ENCODE results near the gene PPM1D.
A peak's percentile ranks its signal among the peaks of the same experiment; 100 is the strongest.
"Not testable (repeated sequence)": the region's sequence is repeated elsewhere in the genome, so short reads cannot be mapped to it uniquely, and the experiment has no call there.

The PPM1D gene

DNA sequence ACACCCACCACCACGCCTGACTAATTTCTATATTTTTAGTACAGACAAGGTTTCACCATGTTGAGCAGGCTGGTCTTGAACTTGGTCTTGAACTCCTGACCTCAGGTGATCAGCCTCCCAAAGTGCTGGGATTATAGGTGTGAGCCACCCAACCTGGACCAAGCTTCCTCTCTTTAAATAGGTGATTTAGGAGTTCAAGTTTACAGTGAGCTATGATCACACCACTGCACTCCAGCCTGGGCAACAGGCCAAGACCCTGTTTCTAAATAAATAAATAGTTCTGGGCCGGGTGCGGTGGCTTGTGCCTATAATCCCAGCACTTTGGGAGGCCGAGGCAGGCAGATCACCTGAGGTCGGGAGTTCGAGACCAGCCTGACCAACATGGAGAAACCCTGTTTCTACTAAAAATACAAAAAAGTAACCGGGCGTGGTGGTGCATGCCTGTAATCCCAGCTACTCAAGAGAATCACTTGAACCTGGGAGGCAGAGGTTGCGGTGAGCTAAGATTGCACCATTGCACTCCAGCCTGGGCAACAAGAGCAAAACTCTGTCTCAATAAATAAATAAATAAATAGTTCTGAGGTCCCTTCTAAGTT is 6.5 kb upstream of the PPM1D start:
- not testable (repeated sequence) for DNase-seq (ENCODE audit: low read depth in 2 of 2)

DNA sequence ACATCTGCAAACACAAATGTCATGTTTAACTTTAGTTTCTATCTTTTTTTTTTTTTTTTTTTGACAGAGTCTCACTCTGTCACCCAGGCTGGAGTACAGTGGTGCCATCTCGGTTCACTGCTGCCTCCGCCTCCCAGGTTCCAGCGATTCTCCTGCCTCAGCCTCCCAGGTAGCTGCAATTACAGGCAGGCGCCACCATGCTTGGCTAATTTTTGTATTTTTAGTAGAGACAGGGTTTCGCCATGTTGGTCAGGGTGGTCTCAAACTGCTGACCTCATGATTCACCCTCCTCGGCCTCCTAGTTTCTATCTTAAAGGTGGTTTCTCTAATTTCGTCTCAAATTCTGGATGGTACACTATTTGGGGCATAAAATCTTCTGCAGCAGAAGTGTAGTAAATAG is 5.8 kb upstream of the PPM1D start:
- DNase-seq (ENCODE audit: low read depth in 2 of 2): not testable (repeated sequence)

DNA sequence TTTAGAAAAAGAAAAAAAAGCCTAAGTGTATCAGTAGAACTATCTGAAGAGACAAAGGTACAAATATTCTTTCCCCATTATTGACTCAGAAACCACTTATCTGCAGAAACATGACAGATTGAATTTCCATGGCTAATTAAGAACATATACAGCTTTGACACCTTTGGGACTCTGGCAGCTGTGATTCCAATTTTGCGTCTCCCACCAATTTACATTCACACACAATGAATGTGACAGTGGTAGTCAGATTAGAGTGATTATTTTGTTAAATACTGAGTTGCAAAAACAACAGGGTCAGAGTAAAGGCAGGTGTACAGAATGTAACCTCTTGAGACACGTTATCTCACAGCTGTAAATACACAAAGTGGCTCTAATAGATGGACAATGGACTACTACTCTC is 5.3 kb upstream of the PPM1D start:
- no peak for DNase-seq (ENCODE audit: low read depth in 2 of 2)

DNA sequence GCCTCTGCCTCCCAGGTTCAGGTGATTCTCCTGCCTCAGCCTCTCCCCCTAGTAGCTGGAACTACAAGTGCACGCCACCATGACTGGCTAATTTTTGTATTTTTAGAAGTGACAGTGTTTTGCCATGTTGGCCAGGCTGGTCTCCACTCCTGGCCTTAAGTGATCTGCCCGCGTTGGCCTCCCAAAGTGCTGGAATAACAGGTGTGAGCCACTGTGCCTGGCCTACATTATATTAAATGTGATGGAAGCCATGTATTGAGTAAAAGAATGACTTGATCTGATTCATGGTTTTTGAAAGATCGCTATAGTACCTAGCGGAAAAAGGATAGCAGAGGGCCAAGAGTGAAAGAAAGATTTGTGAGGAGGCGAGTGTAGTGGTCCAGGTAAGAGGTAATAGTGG is 2.7 kb upstream of the PPM1D start:
- DNase-seq (ENCODE audit: low read depth in 2 of 2): no peak

DNA sequence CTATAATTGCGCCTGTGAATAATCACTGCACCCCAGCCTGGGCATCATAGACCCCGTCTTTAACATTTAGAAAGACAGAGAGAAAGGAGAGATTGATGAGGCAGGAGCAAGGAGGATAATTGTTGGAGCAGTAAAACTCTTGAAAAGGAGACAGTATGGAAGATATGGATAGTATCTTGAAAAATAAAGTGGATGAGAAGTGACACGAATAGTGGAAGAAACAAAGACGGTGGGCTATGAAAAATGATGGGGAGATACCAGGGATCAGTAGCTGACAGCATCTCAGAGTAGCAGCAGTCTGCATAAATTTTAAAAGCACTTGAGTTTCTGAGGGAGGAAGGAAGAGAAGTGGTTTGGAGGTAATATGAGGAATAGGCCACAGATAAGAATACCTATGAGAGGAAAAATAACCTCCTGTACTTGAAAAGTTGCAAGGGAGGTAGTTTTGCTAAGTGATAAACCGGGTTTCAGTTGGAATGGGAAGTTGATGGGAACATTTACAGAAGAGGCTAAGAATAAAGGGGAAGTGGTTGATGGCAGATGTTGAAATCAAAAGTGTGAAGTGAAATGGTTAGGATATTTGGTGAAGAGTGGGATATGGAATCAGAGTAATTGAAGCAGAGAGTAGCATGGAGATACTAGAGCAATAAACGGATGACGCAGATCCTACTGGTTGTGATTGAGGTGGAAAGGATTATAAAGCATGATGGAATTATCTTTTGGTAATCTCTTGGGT is 1.8 kb upstream of the PPM1D start:
- DNase-seq (ENCODE audit: low read depth in 2 of 2): no peak

DNA sequence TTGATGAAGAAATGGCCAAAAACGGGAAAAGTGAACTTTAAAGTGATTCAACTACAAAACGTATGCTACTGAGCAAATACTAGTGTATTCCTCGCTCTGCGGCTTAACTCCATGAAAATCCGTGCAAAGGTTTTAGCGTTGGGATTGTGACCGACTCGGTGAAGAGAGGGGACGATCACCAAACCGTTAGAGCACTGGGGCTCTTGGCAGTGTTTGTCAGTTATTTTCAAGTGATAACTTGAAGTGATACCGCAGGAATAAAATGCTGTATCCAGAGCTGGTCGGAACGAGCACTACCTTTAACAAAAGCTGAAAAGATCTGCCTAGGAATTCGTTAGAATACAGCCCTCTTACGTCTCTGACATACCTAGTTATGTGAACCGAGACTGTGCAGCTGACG is 773 bp upstream of the PPM1D start:
- no peak for DNase-seq (ENCODE audit: low read depth in 2 of 2)

DNA sequence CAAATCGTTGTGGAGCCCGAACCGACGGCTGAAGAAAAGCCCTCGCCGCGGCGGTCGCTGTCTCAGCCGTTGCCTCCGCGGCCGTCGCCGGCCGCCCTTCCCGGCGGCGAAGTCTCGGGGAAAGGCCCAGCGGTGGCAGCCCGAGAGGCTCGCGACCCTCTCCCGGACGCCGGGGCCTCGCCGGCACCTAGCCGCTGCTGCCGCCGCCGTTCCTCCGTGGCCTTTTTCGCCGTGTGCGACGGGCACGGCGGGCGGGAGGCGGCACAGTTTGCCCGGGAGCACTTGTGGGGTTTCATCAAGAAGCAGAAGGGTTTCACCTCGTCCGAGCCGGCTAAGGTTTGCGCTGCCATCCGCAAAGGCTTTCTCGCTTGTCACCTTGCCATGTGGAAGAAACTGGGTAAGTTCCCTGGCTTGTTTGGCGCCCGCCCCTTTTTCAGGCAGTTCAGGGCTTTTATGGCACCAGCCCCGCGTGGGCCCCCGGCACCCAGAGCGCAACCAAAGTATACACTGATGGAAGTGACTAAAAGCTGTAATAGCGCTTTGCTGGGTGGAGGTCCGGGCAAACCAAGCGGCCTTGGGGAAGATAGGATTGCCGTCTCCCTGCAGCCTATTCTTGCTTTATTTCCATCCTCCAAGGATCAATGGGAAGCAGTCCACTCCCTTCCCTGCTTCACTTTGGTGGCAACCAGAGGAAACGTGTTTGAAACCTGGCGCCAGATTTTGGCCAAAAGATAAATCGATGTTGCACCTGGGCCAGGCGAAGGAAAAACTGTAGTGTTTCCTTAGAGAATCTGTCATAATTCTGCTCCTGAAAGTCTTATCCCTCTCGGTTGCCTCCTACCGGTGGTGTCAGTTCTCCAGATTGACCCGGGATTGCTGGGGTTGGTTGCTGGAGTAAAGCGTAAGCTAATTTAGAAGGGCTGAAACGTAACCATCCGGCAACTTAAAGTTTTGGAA is 775 bp downstream of the PPM1D start:
- peak in 1 of 2 donors; percentile 37 for DNase-seq (ENCODE audit: low read depth in 2 of 2)

DNA sequence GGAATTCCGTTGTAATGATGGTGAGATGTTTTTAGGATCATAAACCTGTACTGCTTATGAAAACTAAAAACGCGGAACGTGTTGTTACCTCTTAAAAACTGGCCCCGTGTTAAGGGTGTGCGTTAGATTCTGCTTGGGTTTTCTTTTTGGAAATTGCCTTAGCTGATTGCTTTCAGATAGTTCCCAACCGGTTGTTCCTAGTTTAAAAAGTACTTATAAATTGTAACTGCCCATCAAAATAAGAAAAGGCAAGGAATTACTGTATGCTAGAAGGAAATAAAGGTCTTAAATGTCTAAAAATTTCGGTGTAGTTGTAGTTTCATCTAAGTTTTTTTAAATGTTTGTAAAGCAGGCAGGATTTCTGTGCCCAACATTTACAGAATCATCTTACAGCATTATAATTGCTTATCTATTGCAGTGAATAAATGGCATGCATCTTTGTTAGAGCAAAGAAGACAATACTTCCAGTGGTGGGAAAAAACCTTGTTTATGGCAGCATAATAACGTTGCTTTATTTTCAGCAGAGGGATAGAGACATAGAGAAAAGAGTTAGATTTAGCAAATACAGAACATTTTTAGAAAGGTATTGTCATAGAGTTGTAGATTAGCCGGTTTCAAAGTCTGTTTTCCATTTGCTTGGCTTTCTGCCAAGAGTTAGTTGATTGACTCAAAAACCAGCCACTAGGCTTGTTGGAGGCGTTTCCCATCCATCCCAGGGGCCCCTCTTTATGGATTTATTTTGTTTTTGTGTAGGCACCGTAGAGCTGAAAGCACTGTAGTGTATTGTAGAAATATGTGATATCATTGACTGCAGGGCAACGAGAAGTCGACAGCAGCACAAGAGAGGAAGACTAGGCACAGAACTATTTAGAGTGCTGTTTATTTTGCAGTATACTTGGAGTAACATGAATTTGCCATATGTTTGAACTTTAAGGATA is 1.7 kb downstream of the PPM1D start:
- peak in 1 of 2 donors; percentile 10 for DNase-seq (ENCODE audit: low read depth in 2 of 2)

DNA sequence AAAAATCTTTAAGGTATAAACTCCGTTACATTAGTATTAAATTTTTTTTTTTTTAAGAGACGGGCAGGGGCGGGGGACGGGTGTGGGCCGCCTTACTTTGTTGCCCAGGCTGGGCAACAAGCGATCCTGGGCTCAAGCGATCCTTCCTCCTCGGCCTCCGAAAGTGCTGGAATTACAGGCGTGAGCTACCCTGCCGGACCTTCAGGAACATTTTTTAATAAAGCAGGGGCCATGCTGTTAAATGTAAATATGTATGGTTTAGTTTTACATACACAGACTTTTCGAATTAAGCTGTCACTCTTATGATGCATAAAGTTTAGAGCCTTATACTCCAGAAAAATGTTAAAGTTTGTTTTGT is 2.4 kb downstream of the PPM1D start:
- DNase-seq (ENCODE audit: low read depth in 2 of 2): no peak

DNA sequence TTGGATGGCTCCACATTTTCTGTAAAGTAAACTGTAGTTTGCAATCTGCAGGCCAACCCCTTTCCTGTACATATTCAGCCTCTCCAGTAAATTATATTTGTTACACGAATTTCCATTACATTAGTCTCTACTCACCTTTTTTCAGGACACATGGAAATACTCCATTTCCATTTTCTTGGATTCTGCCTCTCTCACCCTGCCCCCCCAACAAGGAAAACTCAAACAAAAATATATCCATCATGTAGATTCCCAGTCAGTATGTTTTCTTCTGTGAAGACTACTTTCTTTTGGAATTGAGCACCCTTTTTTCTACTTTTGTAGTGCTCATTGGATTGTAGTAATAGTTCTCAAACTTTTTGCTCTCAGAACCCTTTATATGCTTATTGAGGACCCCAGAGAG is 2.9 kb downstream of the PPM1D start:
- no peak for DNase-seq (ENCODE audit: low read depth in 2 of 2)

DNA sequence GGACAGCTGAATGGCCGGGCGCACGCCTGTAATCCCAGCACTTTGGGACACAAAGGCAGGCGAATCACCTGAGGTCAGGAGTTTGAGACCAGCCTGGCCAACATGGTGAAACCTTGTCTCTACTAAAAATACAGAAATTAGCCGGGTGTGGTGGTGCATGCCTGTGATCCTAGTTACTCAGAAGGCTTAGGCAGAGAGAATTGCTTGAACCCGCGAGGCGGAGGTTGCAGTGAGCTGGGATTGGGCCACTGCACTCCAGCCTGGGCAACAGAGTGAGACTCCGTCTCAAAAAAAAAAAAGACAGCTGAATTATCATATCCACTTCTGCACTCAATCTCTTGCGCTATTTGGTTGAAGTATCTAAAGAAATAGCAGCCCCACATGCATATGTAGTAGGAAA is 3.5 kb downstream of the PPM1D start:
- DNase-seq (ENCODE audit: low read depth in 2 of 2): not testable (repeated sequence)

DNA sequence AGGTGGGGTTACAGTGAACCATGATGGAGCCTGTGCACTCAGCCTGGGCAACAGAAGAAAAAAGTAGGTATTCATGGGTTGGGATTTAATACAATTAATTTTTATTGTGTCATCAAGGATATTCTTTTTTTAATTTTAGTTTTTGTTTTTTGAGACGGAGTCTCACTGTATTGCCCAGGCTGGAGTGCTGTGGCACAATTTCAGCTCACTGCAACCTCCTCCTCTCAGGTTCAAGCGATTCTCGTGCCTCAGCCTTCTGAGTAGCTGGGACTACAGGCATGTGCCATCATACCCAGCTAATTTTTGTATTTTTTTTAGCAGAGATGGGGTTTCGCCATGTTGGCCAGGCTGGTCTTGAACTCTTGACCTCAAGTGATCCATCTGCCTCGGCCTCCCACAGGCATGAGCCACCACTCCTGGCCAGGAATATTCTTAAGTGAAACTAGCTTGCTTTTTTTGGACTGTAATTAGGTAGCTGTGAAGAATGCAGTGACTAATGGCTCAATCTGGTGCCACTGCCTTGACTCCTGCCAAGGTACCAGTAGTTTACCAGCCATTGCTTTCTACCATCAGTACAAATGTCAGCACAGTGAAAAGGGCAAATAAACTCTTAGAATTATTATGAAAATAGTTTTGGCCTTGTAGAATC is 4.8 kb downstream of the PPM1D start:
- DNase-seq (ENCODE audit: low read depth in 2 of 2): no peak

DNA sequence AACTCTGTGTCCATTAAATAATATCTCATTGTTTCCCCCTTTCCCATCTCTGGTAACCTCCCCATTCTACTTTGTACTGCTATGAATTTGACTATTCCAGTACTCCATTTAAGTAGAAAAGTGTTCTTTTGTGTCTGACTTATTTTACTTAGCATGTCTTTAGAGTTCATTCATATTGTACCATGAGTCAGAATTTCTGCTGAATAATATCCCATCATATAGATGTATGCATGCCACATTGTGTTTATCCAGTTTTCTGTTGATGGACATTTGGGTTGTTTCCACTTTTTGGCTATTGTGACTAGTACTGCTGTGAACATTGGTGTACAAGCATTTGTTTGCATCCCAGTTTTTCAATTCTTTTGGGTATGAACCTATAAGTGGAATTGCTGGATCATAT is 6.0 kb downstream of the PPM1D start:
- DNase-seq (ENCODE audit: low read depth in 2 of 2): no peak

DNA sequence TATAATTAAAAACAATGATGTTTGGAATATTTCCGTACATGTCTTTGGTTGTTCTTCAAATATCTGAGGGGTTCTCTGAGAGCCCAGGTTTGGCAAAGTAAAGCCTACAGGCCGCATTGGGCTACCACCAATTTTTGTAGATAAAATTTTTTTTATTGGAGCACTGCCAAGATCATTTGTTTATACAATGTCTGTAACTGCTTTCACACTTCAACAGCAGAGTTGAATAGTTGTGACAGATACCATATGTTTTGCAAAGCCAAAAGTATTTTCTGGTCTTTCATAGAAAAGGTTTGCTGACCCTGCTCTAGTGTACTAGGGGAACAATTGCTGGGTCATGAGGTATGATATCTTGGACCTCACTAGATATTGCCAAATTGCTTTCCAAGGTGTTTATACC is 10.5 kb downstream of the PPM1D start:
- no peak for DNase-seq (ENCODE audit: low read depth in 2 of 2)

DNA sequence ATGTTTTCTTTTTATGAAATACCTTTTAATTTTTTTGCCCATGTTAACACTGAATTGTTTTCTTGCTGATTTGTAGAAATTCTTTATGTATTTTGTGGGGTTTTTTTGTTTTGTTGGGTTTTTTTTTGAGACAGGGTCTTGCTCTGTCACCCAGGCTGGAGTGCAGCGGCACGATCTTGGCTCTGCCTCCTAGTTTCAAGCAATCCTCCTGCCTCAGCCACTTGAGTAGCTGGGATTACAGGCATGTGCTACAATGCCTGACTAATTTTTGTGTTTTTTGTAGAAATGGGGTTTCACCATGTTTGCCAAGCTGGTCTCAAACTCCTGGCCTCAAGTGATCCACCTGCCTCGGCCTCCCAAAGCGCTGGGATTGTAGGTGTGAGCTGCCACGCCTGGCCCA is 11.3 kb downstream of the PPM1D start:
- DNase-seq (ENCODE audit: low read depth in 2 of 2): not testable (repeated sequence)

DNA sequence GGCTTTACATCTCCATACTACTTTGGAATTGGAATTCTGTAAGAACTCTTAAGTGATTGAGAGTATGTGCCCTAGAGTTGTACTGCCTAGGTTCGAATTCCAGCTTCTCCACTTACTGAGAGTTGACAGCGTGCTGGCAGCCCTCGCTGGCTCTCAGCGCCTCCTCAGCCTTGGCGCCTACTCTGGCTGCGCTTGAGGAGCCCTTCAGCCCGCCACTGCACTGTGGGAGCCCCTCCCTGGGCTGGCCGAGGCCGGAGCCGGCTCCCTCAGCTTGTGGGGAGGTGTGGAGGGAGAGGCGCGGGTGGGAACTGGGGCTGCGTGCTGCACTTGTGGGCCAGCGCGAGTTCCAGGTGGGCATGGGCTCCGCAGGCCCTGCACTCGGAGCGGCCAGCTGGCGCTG is 13.3 kb downstream of the PPM1D start:
- no peak for DNase-seq (ENCODE audit: low read depth in 2 of 2)

DNA sequence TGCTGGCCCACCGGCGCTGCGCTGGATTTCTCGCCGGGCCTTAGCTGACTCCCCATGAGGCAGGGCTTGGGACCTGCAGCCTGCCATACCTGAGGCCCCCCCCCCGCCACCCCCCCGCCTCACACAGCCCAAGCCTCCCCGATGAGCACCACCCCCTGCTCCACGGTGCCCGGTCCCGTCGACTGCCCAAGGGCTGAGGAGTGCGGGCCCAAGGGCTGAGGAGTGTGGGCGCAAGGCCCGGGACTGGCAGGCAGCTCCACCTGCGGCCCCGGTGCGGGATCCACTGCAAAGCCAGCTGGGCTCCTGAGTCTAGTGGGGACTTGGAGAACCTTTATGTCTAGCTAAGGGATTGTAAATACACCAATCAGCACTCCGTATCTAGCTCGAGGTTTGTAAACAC is 13.8 kb downstream of the PPM1D start:
- not testable (repeated sequence) for DNase-seq (ENCODE audit: low read depth in 2 of 2)

DNA sequence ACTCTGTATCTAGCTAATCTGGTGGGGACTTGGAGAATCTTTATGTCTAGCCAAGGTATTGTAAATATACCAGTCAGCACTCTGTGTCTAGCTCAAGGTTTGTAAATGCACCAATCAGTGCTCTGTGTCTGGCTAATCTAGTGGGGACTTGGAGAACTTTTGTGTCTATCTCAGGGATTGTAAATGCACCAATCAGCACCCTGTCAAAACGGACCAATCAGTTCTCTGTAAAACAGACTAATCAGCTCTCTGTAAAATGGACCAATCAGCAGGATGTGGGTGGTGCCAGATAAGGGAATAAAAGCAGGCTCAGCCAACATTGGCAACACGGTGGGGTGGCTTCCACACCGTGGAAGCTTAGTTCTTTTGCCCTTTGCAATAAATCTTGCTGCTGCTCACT is 14.3 kb downstream of the PPM1D start:
- DNase-seq (ENCODE audit: low read depth in 2 of 2): not testable (repeated sequence)

DNA sequence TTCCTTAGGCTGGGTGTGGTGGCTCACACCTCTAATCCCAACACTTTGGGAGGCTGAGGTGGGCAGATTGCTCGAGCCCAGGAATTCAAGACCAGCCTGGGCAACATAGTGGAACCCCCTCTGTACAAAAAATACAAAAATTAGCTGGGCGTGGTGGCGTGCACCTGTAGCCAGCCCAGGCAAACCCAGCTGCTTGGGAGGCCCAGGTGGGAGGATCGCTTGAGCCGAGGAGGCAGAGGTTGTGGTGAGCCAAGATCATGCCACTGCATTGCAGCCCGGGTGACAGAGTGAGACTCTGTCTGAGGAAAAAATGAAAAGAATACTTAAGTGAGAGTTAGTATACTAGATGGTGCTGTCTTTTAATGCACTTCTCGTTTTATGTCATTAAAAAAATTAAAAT is 15.1 kb downstream of the PPM1D start:
- no peak for DNase-seq (ENCODE audit: low read depth in 2 of 2)

DNA sequence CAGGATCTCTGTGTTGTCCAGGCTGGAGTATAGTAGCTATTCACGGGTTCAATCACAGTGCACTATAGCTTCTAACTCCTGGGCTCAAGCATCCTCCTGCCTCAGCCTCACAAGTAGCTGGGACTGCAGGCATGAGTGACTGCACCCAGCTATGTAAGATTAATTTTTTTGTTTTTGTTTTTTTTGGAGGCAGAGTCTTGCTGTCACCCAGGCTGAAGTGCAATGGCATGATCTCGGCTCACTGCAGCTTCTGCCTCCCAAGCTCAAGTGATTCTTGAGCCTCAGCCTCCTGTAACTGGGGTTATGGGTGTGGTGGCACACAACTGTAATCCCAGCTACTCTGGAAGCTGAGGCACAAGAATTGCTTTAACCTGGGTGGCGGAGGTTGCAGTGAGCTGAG is 15.8 kb downstream of the PPM1D start:
- no peak for DNase-seq (ENCODE audit: low read depth in 2 of 2)

DNA sequence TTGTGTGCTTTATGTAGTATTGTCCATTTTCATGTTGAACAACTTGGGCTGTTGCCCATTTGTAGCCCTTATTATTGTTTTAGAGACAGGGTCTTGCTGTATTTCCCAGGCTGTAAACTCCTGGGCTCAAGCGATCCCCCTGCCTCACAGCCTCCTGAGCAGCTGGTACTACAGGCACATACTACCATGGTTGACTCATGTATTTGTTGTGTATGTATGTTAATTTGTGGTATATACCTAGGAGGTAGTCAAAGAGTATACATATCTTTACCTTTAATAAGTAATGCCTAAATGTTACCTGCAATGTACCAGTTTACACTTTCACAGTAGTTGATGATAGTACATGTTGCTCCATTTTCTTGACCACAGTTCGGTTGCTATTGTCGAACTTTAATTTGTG is 18.1 kb downstream of the PPM1D start:
- DNase-seq (ENCODE audit: low read depth in 2 of 2): no peak

Measured in stimulated activated CD8-positive, alpha-beta memory T cell treated with anti-CD3 and anti-CD28 coated beads, Interleukin-2, amount 100 ng/mL, for 1 hour (primary cell).